Fibroblast of lung (primary cell): ENCODE data around the gene OASL.

Source experiments
- CTCF ChIP-seq, 2 donors: IDR thresholded peaks in 1 of 2; conservative IDR thresholded peaks in 1 of 2; 1 replicate in 1 of 2; 2 replicates in 1 of 2; pipeline ENCODE4 v1.5.1; 2011 to 2012; ENCODE audit warnings: low read length in 2 of 2, control low read depth in 1 of 2, inconsistent platforms in 1 of 2, low read depth in 1 of 2, mild to moderate bottlenecking in 1 of 2
- EZH2 ChIP-seq: IDR thresholded peaks from 2 replicates; pipeline ENCODE4 v1.5.1; 2012; ENCODE audit warnings: low read length, control low read depth, mild to moderate bottlenecking; ENCODE audit errors: missing control alignments

- no peak for TF ChIP-seq CTCF (conservative IDR thresholded peaks at IDR 0.05 in 1 of 2, IDR thresholded peaks at IDR 0.05 in 1 of 2; ENCODE audit: low read depth in 1 of 2, low read length in 2 of 2)
- no peak for TF ChIP-seq EZH2
These were observed 58.2 kb downstream of the OASL start for GRCh38 chr12:120980800-120981368.
